PC-3 (cell line): ENCODE results near the gene RPRD1A. TPM values are rescaled to one million over a fixed set of nuclear protein-coding genes. Genes with fewer than 3 reads are reported as not detected.

Experiments
- ATAC-seq: fragments of 200-7000 bp; cut with Tn5 transposase; 2 replicates; pipeline ENCODE4 v1.9.1; 2020; ENCODE audit warnings: mild to moderate bottlenecking, moderate library complexity
- BruUV-seq: library from RNA; stranded (reverse); fragments of 400-500 nt; replicated peaks from 2 replicates; lab custom pipeline; 2021; lab: Mats Ljungman, UMichigan
- CTCF ChIA-PET: fragments of 300-600 bp; sonication (Branson Sonifier 250); formaldehyde crosslinking; loops from one replicate; lab custom pipeline; 2022; ENCODE audit warnings: antibody characterized with exemption; lab: Charles Lee
- POLR2A ChIA-PET: fragments of 300-600 bp; sonication (Branson Sonifier 250); formaldehyde crosslinking; loops from one replicate; lab custom pipeline; 2022; ENCODE audit warnings: antibody characterized with exemption; ENCODE audit not compliant: unreplicated experiment; lab: Charles Lee
- DNase-seq: peaks from one replicate; pipeline ENCODE4 v3.0.0-alpha.2; 2015
- H2AFZ ChIP-seq: fragments of 300-600 bp; sonication (generic); 2 replicates; pipeline ENCODE4 v1.6.0; 2016; ENCODE audit warnings: antibody characterized with exemption, low read length
- H3F3A ChIP-seq: fragments of 300-600 bp; sonication (generic); one replicate; pipeline ENCODE4 v1.6.0; 2017; ENCODE audit warnings: antibody characterized with exemption, low read length, control low read depth, mild to moderate bottlenecking; ENCODE audit not compliant: unreplicated experiment
- H3K27ac ChIP-seq: fragments of 300-600 bp; sonication (generic); 2 replicates; pipeline ENCODE4 v1.5.1; 2016; ENCODE audit warnings: mild to moderate bottlenecking, low read length
- H3K27me3 ChIP-seq: fragments of 300-600 bp; sonication (generic); 2 replicates; pipeline ENCODE4 v1.6.1; 2016; ENCODE audit warnings: low read length, mixed read lengths
- H3K36me3 ChIP-seq: fragments of 300-600 bp; sonication (generic); 2 replicates; pipeline ENCODE4 v1.6.1; 2016; ENCODE audit warnings: low read depth, mixed run types, low read length, mixed read lengths
- H3K4me1 ChIP-seq: fragments of 300-600 bp; sonication (generic); 2 replicates; pipeline ENCODE4 v1.5.1; 2016; ENCODE audit warnings: low read length; ENCODE audit not compliant: insufficient read depth
- H3K4me2 ChIP-seq: fragments of 300-600 bp; sonication (generic); 2 replicates; pipeline ENCODE4 v1.6.0; 2016; ENCODE audit warnings: low read length
- H3K4me3 ChIP-seq: fragments of 300-600 bp; sonication (generic); 2 replicates; pipeline ENCODE4 v1.5.1; 2016; ENCODE audit warnings: mild to moderate bottlenecking, low read length, mixed read lengths
- H3K79me2 ChIP-seq: fragments of 300-600 bp; sonication (generic); 2 replicates; pipeline ENCODE4 v1.6.1; 2017; ENCODE audit warnings: low read length, mixed read lengths
- H3K9ac ChIP-seq: fragments of 300-600 bp; sonication (generic); 2 replicates; pipeline ENCODE4 v1.6.0; 2016; ENCODE audit warnings: mild to moderate bottlenecking, low read length
- H3K9me2 ChIP-seq: fragments of 300-600 bp; sonication (generic); replicated peaks from 2 replicates; pipeline ENCODE4 v1.6.1; 2016; ENCODE audit warnings: mixed run types, low read length, mixed read lengths
- H3K9me3 ChIP-seq: fragments of 300-600 bp; sonication (generic); 2 replicates; pipeline ENCODE4 v1.6.1; 2016; ENCODE audit warnings: low read length, mixed read lengths
- H4K20me1 ChIP-seq: fragments of 300-600 bp; sonication (generic); 2 replicates; pipeline ENCODE4 v1.6.1; 2016; ENCODE audit warnings: low read length, mixed read lengths
- CTCF ChIP-seq: fragments of 300-600 bp; sonication (generic); conservative IDR thresholded peaks from 2 replicates; pipeline ENCODE4 v1.5.1; 2017; ENCODE audit warnings: antibody characterized with exemption, low read depth, mild to moderate bottlenecking, low read length
- EZH2 ChIP-seq: fragments of 300-600 bp; sonication (generic); IDR thresholded peaks from one replicate; pipeline ENCODE4 v1.6.1; 2017; ENCODE audit warnings: antibody characterized with exemption, mild to moderate bottlenecking, low read length; ENCODE audit not compliant: unreplicated experiment
- EZH2phosphoT487 ChIP-seq: fragments of 300-600 bp; sonication (generic); IDR thresholded peaks from 2 replicates; pipeline ENCODE4 v1.6.1; 2018; ENCODE audit warnings: mild to moderate bottlenecking, antibody characterized with exemption, low read length, borderline replicate concordance
- intact Hi-C: fragments of 100-400 bp; cut with micrococcal nuclease; formaldehyde crosslinking; loops from 2 replicates; pipeline ENCODE4 v1.9.0; 2023
- total RNA-seq: library from RNA; depleted of rRNA; stranded (reverse); fragments of >200 nt; gene quantifications from 2 replicates; pipeline ENCODE4 v1.2.3, GENCODE V29; 2014

The RPRD1A gene
- total RNA-seq, 1 experiment from 2014 or later, result 42.2 TPM

- Histone ChIP-seq H3F3A (no peaks in the 10 kb centered on the region), H3K4me3 (no peak overlapping the region), H4K20me1 (no peaks in the 10 kb centered on the region), H3K9me2 (no peaks in the 10 kb centered on the region), H3K4me1 (no peaks in the 10 kb centered on the region), H3K27ac (no peak overlapping the region), H3K79me2 (no peaks in the 10 kb centered on the region), H2AFZ (no peak overlapping the region), H3K36me3 (no peaks in the 10 kb centered on the region), H3K27me3 (no peaks in the 10 kb centered on the region), H3K9me3 (no peaks in the 10 kb centered on the region), H3K4me2 (no peak overlapping the region), H3K9ac (no peak overlapping the region)
- BruUV-seq, result no TSS peak
- intact Hi-C loops, result loop anchor here (2.0 kb wide), 1 partner anchor 190 kb away; no protein-coding TSS in a partner anchor
- TF ChIP-seq EZH2 (no peak), EZH2phosphoT487 (no peak), CTCF (no peak)
- ChIA-PET CTCF (no interaction called here), POLR2A (no interaction called here)
- DNase-seq, result no peak
- no peak for ATAC-seq
Observed at GRCh38 chr18:36089001-36089400, 21.6 kb upstream of the RPRD1A start.

DNA sequence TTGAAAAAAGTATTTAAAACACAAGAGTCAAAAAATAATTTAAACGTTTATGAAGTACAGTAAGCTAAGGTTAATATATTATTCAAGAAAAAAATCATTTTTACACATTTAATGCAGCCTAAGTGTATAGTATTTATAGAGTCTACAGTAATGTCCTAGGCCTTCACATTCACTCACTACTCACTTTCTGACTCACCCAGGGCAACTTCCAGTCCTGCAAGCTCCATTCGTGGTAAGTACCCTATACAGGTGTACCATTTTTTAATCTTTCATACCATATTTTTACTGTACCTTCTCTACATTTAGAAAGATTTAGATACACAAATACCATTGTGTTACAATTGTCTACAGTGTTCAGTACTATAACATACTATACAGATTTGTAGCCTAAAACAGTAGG lies 20.9 kb upstream of the RPRD1A start:
- Histone ChIP-seq H3K9ac (no peak overlapping the region), H4K20me1 (no peaks in the 10 kb centered on the region), H3K4me2 (no peak overlapping the region), H3K27me3 (no peaks in the 10 kb centered on the region), H3K36me3 (no peaks in the 10 kb centered on the region), H3K27ac (no peak overlapping the region), H2AFZ (no peak overlapping the region), H3K9me2 (no peaks in the 10 kb centered on the region), H3K4me1 (no peaks in the 10 kb centered on the region), H3K9me3 (no peaks in the 10 kb centered on the region), H3K4me3 (no peak overlapping the region), H3K79me2 (no peaks in the 10 kb centered on the region), H3F3A (no peaks in the 10 kb centered on the region)
- DNase-seq (no peak), ATAC-seq (no peak)
- TF ChIP-seq EZH2phosphoT487 (no peak), EZH2 (no peak), CTCF (no peak)
- CTCF ChIA-PET, result no interaction called here
- POLR2A ChIA-PET, result no interaction called here
- intact Hi-C loops, result loop anchor here (2.0 kb wide), 1 partner anchor 191 kb away; no protein-coding TSS in a partner anchor
- BruUV-seq, result no TSS peak

GRCh38 chr18:36086186-36086585 lies 18.8 kb upstream of the RPRD1A start:
- H4K20me1 ChIP-seq, result no peaks in the 10 kb centered on the region
- TF ChIP-seq CTCF, result no peak
- TF ChIP-seq EZH2, result no peak
- no peak for TF ChIP-seq EZH2phosphoT487
- H3K4me1 ChIP-seq, result no peaks in the 10 kb centered on the region
- no peak for DNase-seq
- no peak for ATAC-seq
- BruUV-seq, result no TSS peak
- H3K27me3 ChIP-seq, result no peaks in the 10 kb centered on the region
- H2AFZ ChIP-seq, result no peak overlapping the region
- no peaks in the 10 kb centered on the region for H3K79me2 ChIP-seq
- intact Hi-C loops, result no loop called here
- H3K9me2 ChIP-seq, result no peaks in the 10 kb centered on the region
- no peak overlapping the region for H3K9ac ChIP-seq
- H3K4me3 ChIP-seq, result no peak overlapping the region
- H3F3A ChIP-seq, result no peaks in the 10 kb centered on the region
- ChIA-PET CTCF (no interaction called here), POLR2A (no interaction called here)
- H3K4me2 ChIP-seq, result no peak overlapping the region
- H3K36me3 ChIP-seq, result no peaks in the 10 kb centered on the region
- no peak overlapping the region for H3K27ac ChIP-seq
- no peaks in the 10 kb centered on the region for H3K9me3 ChIP-seq
